Fibroblast of skin of right biceps (primary cell): ENCODE results near the gene HSPG2.
"Not testable (repeated sequence)": the region's sequence is repeated elsewhere in the genome, so short reads cannot be mapped to it uniquely, and the experiment has no call there.

Experiments
- DNase-seq: peaks from one replicate; pipeline ENCODE4 v3.0.0-alpha.2; 2013

HSPG2 gene

DNA sequence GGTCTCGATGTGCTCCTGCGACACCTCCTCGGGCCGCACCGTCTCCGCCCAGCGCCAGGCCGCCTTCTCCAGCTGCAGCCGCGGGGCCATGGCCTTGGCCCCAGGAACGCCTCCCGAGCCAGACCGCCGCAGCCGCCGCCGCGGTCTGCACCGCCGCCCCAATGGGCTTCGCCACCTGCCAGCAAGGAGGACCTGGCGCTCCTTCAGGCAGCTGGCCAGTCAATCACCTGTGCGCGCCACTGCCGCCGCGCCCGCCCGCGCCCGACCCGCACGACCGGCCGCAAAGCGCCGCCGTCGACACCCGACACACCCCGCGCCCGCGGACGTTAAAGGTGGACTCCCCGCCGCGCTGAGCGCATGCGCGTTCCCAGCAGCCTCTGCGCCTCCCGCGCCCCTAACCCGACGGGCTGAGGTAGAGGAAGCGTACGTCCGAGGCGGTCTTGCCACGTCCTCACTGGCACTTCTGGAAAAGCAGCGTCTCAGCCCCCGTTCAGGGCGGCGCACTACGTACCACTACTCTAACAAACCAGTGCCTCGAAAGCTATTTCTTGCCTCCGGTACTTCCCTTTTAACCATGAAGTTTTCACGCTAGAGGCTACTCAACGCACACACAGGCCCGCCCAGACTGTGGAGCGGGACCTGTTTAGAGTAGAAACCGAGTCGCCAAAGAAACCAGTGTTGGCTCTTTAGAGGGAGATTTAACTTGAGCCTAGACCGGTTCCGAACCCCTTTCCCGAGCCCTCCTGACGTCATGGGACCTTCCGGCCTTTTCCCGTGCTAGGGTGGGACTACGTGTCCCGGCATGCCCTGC is 154.0 kb downstream of the HSPG2 start, which contains the start of gene USP48:
TSS of gene USP48 (minus strand) at position 282 of the 811 bp plus-strand sequence. CDS start at position 90, 192 bp downstream.
- peak; percentile 97 for DNase-seq

DNA sequence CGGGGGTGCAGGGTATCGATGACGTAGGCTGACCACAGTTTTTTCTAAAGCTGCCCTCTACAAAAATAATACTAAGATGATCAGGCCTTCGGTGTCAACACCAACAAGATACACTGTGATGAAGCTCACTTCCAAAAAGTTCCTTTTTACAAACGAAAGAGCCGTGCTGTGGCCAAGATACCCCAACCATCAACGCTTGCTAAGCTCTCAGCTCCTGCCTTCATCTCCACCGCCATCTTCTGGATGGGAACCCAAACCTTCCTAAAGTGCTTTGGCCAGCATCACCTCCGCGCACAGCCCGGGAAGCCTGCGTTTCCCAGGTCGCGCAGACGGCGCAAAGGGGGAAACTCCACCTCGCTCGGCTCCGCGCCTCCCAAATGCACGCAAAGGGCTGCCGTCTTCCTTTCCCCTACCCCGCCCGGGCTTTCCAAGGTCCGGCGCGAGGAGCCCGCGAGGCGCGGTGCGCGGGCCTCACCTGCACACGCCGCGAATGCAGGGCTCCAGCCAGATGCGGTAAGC is 154.7 kb downstream of the HSPG2 start:
- DNase-seq, result peak; percentile 60

DNA sequence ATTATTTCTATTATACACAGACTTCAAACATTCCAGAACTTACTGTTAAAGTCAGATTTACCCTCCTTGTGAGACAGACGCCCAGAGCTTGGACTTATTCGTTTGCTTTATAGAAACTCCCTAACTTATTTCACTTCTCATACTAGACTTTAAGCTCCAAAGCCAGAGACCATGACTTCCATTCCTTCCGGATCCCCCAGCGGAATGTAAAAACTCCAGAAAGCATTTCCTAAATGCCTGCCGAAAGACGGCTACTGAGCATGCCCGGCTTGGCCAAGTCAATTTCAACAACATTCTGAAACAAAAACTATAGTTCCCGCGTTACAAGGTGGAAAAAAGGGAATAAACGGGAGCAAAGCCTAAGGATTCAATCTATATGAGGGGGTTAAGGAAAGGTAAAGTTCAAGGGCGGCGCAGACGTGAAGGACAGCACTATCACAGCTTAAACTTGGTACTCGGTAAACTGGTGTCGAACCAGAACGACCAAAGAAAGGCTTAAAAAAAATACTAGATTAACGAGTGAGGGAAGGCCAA is 155.2 kb downstream of the HSPG2 start:
- peak; percentile 57 for DNase-seq

DNA sequence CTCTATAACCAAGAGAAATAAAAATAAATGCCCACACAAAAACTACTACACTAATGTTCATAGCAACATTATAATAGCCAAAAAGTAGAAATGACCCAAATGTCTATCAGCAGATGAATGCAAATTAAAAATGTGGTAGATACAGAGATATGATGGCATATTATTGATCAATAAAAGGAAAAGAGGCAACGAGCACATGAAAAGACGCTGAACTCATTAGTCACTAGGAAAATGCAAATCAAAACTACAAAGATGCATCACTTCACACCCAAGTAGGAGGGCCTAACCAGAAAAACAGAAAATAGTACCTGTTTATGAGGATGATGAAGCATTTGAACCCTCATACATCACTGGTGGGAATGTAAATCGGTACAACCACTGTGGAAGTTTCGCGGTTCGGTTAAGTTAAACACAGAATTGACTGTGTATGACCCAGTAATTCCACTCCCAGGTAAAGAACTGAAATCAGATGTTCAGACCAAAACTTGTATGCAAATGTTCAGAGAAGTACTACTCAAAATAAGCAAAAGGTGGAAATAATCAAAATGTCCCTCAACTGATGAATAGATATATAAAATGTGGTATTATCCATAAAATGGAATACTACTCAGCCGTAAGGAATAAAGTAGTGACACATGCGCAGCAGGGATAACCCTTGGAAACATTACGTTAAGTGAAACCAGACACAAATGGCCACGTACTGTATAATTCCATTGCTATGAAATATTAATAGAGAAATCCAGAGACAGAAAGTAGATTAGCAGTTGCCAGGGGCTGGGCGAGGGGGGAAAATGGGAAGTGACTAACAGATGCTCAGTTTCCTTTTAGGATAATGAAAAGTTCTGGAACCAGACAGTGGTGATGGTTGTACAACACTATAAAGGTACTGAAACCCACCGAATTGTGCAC is 157.2 kb downstream of the HSPG2 start:
- DNase-seq, result peak; percentile 25

DNA sequence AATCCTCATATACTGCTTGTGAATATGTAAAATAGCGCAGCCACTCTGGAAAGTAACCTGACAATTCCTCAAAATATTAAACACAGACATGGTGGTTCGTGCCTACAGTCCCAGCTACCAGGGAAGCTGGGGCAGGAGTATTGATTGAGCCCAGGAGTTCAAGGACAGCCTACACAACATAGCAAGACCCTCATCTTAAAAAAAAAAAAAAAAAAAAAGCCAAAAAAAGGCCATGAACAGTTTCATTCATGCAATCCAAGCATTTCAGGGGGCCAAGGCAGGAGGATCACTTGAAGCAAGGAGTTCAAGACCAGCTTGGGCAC is 158.7 kb downstream of the HSPG2 start:
- no peak for DNase-seq

DNA sequence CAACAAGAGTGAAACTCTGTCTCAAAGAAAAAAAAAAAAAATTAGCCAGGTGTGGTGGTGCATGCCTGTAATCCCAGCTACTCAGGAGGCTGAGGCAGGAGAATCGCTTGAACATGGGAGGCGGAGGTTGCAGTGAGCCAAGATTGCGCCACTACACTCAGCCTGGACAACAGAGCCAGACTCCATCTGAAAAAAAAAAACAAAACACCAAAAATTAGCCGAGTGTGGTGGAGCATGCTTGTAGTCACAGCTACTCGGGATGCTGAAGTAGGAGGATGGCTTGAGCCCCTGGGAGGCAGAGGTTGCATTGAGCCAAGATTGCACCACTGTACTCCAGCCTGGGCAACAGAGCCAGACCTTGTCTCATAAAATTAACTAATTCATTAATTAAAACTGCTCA is 160.2 kb downstream of the HSPG2 start:
- not testable (repeated sequence) for DNase-seq

DNA sequence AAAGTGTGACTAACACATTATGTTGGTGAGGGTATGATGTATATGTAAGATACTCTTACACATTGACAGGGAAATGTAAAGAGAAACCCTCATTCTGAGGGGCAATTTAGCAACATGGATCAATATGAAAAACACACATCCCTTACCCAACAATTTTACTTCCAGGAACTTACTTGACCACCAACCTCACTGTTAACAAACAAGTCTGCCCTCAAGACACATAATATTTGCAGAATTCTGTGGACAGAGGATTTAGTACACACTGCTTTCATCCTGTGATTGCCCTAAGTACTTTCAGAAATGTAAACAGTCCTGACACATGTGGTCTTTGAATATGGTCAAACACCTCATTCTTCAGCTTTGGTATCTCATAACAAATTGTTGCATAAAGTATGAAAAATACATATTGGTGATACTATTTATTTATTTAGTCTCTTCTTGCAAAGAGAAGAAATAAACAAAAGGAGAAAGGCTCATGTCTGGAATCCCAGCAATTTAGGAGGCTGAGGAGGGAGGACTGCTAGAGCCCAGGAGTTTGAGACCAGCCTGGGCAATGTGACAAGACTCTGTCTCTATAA is 161.0 kb downstream of the HSPG2 start:
- DNase-seq, result no peak

DNA sequence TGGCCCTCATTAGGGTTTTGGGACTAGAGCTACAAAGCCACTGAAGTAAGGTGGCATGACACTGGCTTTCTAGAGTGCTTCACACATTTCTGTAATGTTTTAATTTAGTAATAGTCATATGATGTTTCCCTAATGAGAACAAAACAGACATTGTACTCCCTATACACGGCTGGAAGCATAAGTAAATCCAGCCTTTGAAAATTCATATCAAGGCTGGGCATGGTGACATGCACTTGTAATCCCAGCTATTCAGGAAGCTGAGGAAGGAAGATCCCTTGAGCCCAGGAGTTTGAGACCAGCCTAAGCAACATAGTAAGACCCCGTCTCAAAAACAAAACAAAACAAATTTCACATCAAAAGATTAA is 161.6 kb downstream of the HSPG2 start:
- no peak for DNase-seq

DNA sequence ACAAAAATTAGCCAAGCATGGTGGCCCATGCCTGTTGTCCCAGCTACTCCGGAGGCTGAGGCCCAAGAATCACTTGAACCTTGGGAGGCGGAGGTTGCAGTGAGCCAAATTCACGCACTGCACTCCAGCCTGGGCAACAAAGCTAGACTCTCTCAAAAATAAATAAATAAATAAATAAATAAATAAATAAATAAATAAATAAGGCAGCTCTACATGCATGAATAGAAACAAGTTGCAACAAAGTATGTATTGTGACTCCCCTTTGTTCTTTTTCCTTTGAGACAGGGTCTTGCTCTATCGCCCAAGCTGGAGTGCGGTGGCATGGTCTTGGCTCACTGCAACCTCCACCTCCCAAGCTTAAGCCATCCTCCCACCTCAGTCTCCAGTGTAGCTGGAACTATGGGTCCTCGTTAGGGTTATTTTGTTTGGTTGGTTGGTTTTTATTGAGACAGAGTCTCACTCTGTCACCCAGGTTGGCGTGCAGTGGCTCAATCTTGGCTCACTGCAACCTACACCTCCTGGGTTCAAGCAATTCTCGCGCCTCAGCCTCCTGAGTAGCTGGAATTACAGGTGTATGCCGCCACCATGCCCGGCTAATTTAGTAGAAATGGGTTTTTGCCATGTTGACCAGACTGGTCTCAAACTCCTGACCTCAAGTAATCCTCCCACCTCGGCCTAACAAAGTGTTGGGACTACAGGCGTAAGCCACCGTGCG is 162.1 kb downstream of the HSPG2 start:
- no peak for DNase-seq

DNA sequence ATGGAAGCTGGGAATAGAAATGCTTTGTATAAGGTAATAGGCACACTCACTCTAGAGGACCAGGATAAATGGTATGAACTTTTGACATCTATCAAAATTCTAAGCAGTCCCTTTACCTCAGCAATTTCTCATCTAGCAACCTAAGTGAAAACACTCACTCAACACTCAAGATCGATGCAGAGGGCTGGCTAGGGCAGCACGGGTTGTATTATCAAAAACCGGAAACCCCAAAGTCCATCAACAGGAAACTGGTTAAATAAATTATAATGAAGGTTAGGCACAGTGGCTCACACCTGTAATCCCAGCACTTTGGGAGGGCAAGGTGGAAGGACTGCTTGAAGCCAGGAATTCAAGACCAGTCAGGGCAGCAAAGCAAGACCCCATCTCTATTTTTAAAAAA is 163.5 kb downstream of the HSPG2 start:
- no peak for DNase-seq
